Tibial nerve (tissue), 3 donors: ENCODE results near the gene FKBP1A.

Source experiments
- CTCF ChIP-seq, 5 experiments: fragments of 200-600 bp in 3 of 5; fragments of 450-650 bp in 2 of 5; sonication (generic) in 3 of 5; IDR thresholded peaks; one replicate each; pipeline ENCODE4 v1.5.1; 2016 to 2019; ENCODE audit warnings: antibody characterized with exemption in 5 of 5, mild to moderate bottlenecking in 3 of 5, moderate library complexity in 2 of 5
- POLR2A ChIP-seq, 2 donors: fragments of 450-650 bp; IDR thresholded peaks; one replicate each; pipeline ENCODE4 v1.6.1; 2017; ENCODE audit warnings: antibody characterized with exemption in 2 of 2, mild to moderate bottlenecking in 2 of 2, moderate library complexity in 2 of 2

- TF ChIP-seq CTCF (IDR thresholded peaks at IDR 0.05) (no peak), POLR2A (IDR thresholded peaks at IDR 0.05) (no peak)
Observed at GRCh38 chr20:1322511-1323245, 70.2 kb downstream of the FKBP1A start.
